HepG2 (cell line): ENCODE results near the gene COG1. TPM values are rescaled to one million over a fixed set of nuclear protein-coding genes. Genes with fewer than 3 reads are reported as not detected.

ENCODE experiments used
- ATAC-seq: fragments of 200-7000 bp; cut with Tn5 transposase; 3 replicates; pipeline ENCODE4 v1.9.1; 2020; ENCODE audit warnings: mild to moderate bottlenecking, moderate library complexity
- BruUV-seq: library from RNA; stranded (reverse); fragments of 400-500 nt; replicated peaks from 2 replicates; lab custom pipeline; 2021; lab: Mats Ljungman, UMichigan
- CTCF ChIA-PET: fragments of 300-600 bp; formaldehyde crosslinking; extraction: SDS; loops from one replicate; lab custom pipeline; 2021; ENCODE audit warnings: low total read pairs, inconsistent platforms, low intra/inter-chr PET ratio; lab: Yijun Ruan, JAX
- POLR2A ChIA-PET: fragments of 350-600 bp; sonication (Branson Sonifier 250); formaldehyde crosslinking; loops from one replicate; lab custom pipeline; 2020; ENCODE audit warnings: antibody characterized with exemption, inconsistent platforms; lab: Yijun Ruan, JAX
- DNase-seq: peaks from one replicate; pipeline ENCODE4 v3.0.0-alpha.2; 2015; ENCODE audit warnings: low spot score
- FAIRE-seq: peaks from 3 replicates; lab custom pipeline; 2011; peaks lifted over from hg19 to GRCh38; lab: Jason Lieb, UNC
- H2AFZ ChIP-seq: one replicate; pipeline ENCODE4 v1.6.1; 2011; ENCODE audit warnings: low read length, inconsistent platforms
- H3K27ac ChIP-seq: fragments of 300-600 bp; 3 replicates; pipeline ENCODE4 v1.8.0; 2011; ENCODE audit warnings: mixed run types, mild to moderate bottlenecking, mixed read lengths, low read length, inconsistent platforms; ENCODE audit not compliant: insufficient read depth; ENCODE audit errors: extremely low read length
- H3K27me3 ChIP-seq, 2 experiments: fragments of 200-600 bp in 1 of 2; 2 replicates in 1 of 2; 3 replicates in 1 of 2; pipeline versions ENCODE4 v1.6.0 to v1.8.0; 2011; ENCODE audit warnings: low read length in 2 of 2, mild to moderate bottlenecking in 2 of 2, moderate library complexity in 2 of 2, inconsistent platforms in 1 of 2; ENCODE audit not compliant: insufficient read depth in 2 of 2, control insufficient read depth in 1 of 2
- H3K36me3 ChIP-seq, 2 experiments: fragments of 200-600 bp in 1 of 2; replicated peaks in 1 of 2; 2 replicates in 1 of 2; 3 replicates in 1 of 2; pipeline versions ENCODE4 v1.5.1 to v1.8.0; 2011; ENCODE audit warnings: low read length in 2 of 2, inconsistent platforms in 1 of 2; ENCODE audit not compliant: insufficient read depth in 2 of 2, control insufficient read depth in 1 of 2
- H3K4me1 ChIP-seq: 2 replicates; pipeline ENCODE4 v1.5.1; 2012; ENCODE audit warnings: low read length, inconsistent platforms; ENCODE audit not compliant: insufficient read depth
- H3K4me2 ChIP-seq: 2 replicates; pipeline ENCODE4 v1.6.0; 2011; ENCODE audit warnings: low read depth, low read length, inconsistent platforms
- H3K4me3 ChIP-seq, 3 experiments: fragments of 200-600 bp in 1 of 3; sonication (generic), shearing (Covaris generic) in 1 of 3; replicated peaks in 1 of 3; 2 replicates each; pipeline ENCODE4 v1.5.1; 2011 to 2016; ENCODE audit warnings: low read length in 3 of 3, inconsistent platforms in 2 of 3, low read depth in 2 of 3, mild to moderate bottlenecking in 2 of 3, control low read depth in 1 of 3, mixed read lengths in 1 of 3; ENCODE audit not compliant: insufficient read depth in 1 of 3
- H3K79me2 ChIP-seq: one replicate; pipeline ENCODE4 v1.6.1; 2011; ENCODE audit warnings: low read length, inconsistent platforms; ENCODE audit not compliant: insufficient read depth
- H3K9ac ChIP-seq: 2 replicates; pipeline ENCODE4 v1.6.0; 2011; ENCODE audit warnings: mild to moderate bottlenecking, low read depth, low read length, inconsistent platforms; ENCODE audit not compliant: insufficient read depth
- H3K9me3 ChIP-seq: 2 replicates; pipeline ENCODE4 v1.5.1; 2012; ENCODE audit warnings: mild to moderate bottlenecking, low read length
- H4K20me1 ChIP-seq: 2 replicates; pipeline ENCODE4 v1.6.0; 2011; ENCODE audit warnings: inconsistent platforms, mild to moderate bottlenecking, low read length, moderate library complexity; ENCODE audit not compliant: insufficient read depth
- HIVEP1 ChIP-seq: sonication (generic); formaldehyde crosslinking; IDR thresholded peaks from 2 replicates; pipeline ENCODE4 v1.4.0; 2020; ENCODE audit warnings: mild to moderate bottlenecking, missing genetic modification reagents
- NCOA5 ChIP-seq: sonication (generic); formaldehyde crosslinking; IDR thresholded peaks from 2 replicates; pipeline ENCODE4 v1.4.0; 2020; ENCODE audit warnings: missing genetic modification reagents
- PAX8 ChIP-seq: sonication (generic); formaldehyde crosslinking; IDR thresholded peaks from 2 replicates; pipeline ENCODE4 v1.8.0; 2022; ENCODE audit warnings: mild to moderate bottlenecking, missing genetic modification reagents, borderline replicate concordance
- SMARCC2 ChIP-seq: fragments of 450-650 bp; IDR thresholded peaks from 2 replicates; pipeline ENCODE4 v1.6.1; 2017; ENCODE audit warnings: antibody characterized with exemption, mild to moderate bottlenecking
- TBP ChIP-seq: sonication (generic); formaldehyde crosslinking; IDR thresholded peaks from 2 replicates; pipeline ENCODE4 v1.5.0; 2020; ENCODE audit warnings: missing genetic modification reagents
- ZMYM2 ChIP-seq: sonication (generic); formaldehyde crosslinking; IDR thresholded peaks from 2 replicates; pipeline ENCODE4 v1.8.0; 2022; ENCODE audit warnings: mild to moderate bottlenecking, missing genetic modification reagents
- ZNF143 ChIP-seq: sonication (generic); formaldehyde crosslinking; IDR thresholded peaks from 2 replicates; pipeline ENCODE4 v1.4.0; 2020; ENCODE audit warnings: missing genetic modification reagents
- ZNF337 ChIP-seq: sonication (generic); formaldehyde crosslinking; IDR thresholded peaks from 2 replicates; pipeline ENCODE4 v1.5.1; 2020; ENCODE audit warnings: missing genetic modification reagents, low read depth, mild to moderate bottlenecking, borderline replicate concordance
- ZNF354B ChIP-seq: sonication (generic); formaldehyde crosslinking; IDR thresholded peaks from 2 replicates; pipeline ENCODE4 v1.8.0; 2022; ENCODE audit warnings: mild to moderate bottlenecking, missing genetic modification reagents
- ZNF430 ChIP-seq: sonication (generic); formaldehyde crosslinking; IDR thresholded peaks from 2 replicates; pipeline ENCODE4 v1.9.0; 2021; ENCODE audit warnings: mild to moderate bottlenecking, missing genetic modification reagents
- WGBS: methylation state at CpG from one replicate; pipeline ENCODE4 v1.1.6; 2017; ENCODE audit warnings: low lambda C conversion rate; 5-methylcytosine and 5-hydroxymethylcytosine counted together
- in situ Hi-C: cut with HindIII; loops from 2 replicates; pipeline ENCODE4 v1.10.0; 2017; ENCODE audit warnings: low pct_unique_long_range_greater_than_20kb; ENCODE audit not compliant: extremely low pct_ligation_motif_present
- intact Hi-C: fragments of 100-400 bp; cut with micrococcal nuclease; formaldehyde crosslinking; loops from one replicate; pipeline ENCODE4 v1.10.0; 2022; ENCODE audit not compliant: unreplicated experiment
- polyA plus RNA-seq, 8 experiments: library from polyadenylated mRNA; depleted of rRNA in 3 of 8; stranded (reverse) in 7 of 8; unstranded in 1 of 8; fragments of >200 nt; fragmentation: Illumina TruSeq in 4 of 8; extraction: Trizol in 4 of 8; gene quantifications; 2 replicates each; pipeline versions ENCODE4 v1.2.1 to v1.2.3, GENCODE V29; 2011 to 2016; ENCODE audit warnings: low read depth in 4 of 8, missing spikeins in 1 of 8, mixed read lengths in 1 of 8; ENCODE audit not compliant: insufficient read depth in 1 of 8
- total RNA-seq, 5 experiments: library from RNA; depleted of rRNA; stranded (reverse); fragments of >200 nt; fragmentation: Illumina TruSeq; extraction: Trizol; gene quantifications; 2 replicates each; pipeline ENCODE4 v1.2.3, GENCODE V29; 2016; ENCODE audit warnings: low read depth in 1 of 5
- TF ChIP-seq, protein P1 (sequence below): sonication (generic); formaldehyde crosslinking; IDR thresholded peaks from 2 replicates; pipeline ENCODE4 v1.9.0; 2022; ENCODE audit warnings: low read depth, missing genetic modification reagents
- TF ChIP-seq, protein P2 (sequence below): sonication (generic); formaldehyde crosslinking; IDR thresholded peaks from 2 replicates; pipeline ENCODE4 v1.4.0; 2020; ENCODE audit warnings: missing genetic modification reagents
- TF ChIP-seq, protein P3 (sequence below): sonication (generic); formaldehyde crosslinking; IDR thresholded peaks from 2 replicates; pipeline ENCODE4 v1.5.1; 2020; ENCODE audit warnings: mild to moderate bottlenecking, moderate library complexity, missing genetic modification reagents
- TF ChIP-seq, protein P4 (sequence below): sonication (generic); formaldehyde crosslinking; IDR thresholded peaks from 2 replicates; pipeline ENCODE4 v1.4.0; 2020; ENCODE audit warnings: missing genetic modification reagents

Gene COG1
- total and polyA plus RNA-seq, 2 of the 13 experiments (the other 11 are each of a cell fraction or from before 2014, with no cell fraction given), result 36.6 to 39.7 TPM

GRCh38 chr17:73168667-73169066, 24.2 kb upstream of the COG1 start (continued):
- TF ChIP-seq TBP (CRISPR knock-in tag) (no peak), ZNF354B (CRISPR knock-in tag) (no peak), PAX8 (no peak)
- TF ChIP-seq, protein P1, sequence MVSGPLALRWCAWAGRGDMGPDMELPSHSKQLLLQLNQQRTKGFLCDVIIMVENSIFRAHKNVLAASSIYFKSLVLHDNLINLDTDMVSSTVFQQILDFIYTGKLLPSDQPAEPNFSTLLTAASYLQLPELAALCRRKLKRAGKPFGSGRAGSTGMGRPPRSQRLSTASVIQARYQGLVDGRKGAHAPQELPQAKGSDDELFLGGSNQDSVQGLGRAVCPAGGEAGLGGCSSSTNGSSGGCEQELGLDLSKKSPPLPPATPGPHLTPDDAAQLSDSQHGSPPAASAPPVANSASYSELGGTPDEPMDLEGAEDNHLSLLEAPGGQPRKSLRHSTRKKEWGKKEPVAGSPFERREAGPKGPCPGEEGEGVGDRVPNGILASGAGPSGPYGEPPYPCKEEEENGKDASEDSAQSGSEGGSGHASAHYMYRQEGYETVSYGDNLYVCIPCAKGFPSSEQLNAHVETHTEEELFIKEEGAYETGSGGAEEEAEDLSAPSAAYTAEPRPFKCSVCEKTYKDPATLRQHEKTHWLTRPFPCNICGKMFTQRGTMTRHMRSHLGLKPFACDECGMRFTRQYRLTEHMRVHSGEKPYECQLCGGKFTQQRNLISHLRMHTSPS (CRISPR knock-in tag), result no peak

DNA sequence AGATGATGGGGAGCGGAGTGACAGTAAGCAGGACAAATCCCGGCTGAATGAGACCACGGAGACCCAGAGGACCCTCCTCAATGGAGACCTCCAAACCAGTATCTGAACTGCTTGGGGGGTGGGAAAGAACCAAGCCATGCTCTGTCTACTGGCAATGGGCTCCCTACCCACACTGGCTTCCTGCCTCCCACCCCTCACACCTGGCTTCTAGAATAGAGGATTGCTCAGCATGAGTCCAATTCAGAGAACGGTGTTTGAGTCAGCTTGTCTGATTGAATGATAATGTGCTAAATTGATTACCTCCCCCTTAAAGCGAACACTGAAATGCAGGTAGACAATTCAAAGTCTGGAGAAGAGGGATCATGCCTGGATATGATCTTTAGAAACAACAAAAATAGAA, 22.5 kb upstream of the COG1 start:
- ChIA-PET CTCF (no interaction called here), POLR2A (no interaction called here)
- Histone ChIP-seq H2AFZ (no peak overlapping the region), H3K4me1 (peaks cover 38% of the 10 kb centered on the region), H3K27ac (no peak overlapping the region), H3K9me3 (no peaks in the 10 kb centered on the region), H4K20me1 (no peaks in the 10 kb centered on the region; the same call in 1 of the 2 replicates), H3K36me3 (no peaks in the 10 kb centered on the region), H3K79me2 (no peaks in the 10 kb centered on the region), H3K27me3 (peaks cover 15 to 50% of the 10 kb centered on the region in 2 experiments), H3K4me3 (no peak overlapping the region), H3K9ac (no peak overlapping the region), H3K4me2 (no peak overlapping the region)
- intact Hi-C loops (no loop called here), in situ Hi-C loops (no loop called here)
- TF ChIP-seq, protein P2, sequence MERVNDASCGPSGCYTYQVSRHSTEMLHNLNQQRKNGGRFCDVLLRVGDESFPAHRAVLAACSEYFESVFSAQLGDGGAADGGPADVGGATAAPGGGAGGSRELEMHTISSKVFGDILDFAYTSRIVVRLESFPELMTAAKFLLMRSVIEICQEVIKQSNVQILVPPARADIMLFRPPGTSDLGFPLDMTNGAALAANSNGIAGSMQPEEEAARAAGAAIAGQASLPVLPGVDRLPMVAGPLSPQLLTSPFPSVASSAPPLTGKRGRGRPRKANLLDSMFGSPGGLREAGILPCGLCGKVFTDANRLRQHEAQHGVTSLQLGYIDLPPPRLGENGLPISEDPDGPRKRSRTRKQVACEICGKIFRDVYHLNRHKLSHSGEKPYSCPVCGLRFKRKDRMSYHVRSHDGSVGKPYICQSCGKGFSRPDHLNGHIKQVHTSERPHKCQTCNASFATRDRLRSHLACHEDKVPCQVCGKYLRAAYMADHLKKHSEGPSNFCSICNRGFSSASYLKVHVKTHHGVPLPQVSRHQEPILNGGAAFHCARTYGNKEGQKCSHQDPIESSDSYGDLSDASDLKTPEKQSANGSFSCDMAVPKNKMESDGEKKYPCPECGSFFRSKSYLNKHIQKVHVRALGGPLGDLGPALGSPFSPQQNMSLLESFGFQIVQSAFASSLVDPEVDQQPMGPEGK, result no peak
- TF ChIP-seq NCOA5 (CRISPR knock-in tag) (no peak), SMARCC2 (no peak), ZNF143 (CRISPR knock-in tag) (no peak), HIVEP1 (CRISPR knock-in tag) (no peak), ZNF430 (CRISPR knock-in tag) (no peak), ZNF337 (CRISPR knock-in tag) (no peak), ZMYM2 (CRISPR knock-in tag) (no peak)
- TF ChIP-seq, protein P3, sequence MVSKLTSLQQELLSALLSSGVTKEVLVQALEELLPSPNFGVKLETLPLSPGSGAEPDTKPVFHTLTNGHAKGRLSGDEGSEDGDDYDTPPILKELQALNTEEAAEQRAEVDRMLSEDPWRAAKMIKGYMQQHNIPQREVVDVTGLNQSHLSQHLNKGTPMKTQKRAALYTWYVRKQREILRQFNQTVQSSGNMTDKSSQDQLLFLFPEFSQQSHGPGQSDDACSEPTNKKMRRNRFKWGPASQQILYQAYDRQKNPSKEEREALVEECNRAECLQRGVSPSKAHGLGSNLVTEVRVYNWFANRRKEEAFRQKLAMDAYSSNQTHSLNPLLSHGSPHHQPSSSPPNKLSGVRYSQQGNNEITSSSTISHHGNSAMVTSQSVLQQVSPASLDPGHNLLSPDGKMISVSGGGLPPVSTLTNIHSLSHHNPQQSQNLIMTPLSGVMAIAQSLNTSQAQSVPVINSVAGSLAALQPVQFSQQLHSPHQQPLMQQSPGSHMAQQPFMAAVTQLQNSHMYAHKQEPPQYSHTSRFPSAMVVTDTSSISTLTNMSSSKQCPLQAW (CRISPR knock-in tag), result no peak
- TF ChIP-seq, protein P4, sequence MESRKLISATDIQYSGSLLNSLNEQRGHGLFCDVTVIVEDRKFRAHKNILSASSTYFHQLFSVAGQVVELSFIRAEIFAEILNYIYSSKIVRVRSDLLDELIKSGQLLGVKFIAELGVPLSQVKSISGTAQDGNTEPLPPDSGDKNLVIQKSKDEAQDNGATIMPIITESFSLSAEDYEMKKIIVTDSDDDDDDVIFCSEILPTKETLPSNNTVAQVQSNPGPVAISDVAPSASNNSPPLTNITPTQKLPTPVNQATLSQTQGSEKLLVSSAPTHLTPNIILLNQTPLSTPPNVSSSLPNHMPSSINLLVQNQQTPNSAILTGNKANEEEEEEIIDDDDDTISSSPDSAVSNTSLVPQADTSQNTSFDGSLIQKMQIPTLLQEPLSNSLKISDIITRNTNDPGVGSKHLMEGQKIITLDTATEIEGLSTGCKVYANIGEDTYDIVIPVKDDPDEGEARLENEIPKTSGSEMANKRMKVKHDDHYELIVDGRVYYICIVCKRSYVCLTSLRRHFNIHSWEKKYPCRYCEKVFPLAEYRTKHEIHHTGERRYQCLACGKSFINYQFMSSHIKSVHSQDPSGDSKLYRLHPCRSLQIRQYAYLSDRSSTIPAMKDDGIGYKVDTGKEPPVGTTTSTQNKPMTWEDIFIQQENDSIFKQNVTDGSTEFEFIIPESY, result no peak
- no TSS peak for BruUV-seq
- no peak for FAIRE-seq
- DNase-seq, result no peak
- 67% methylated on average over 5 of the region's 5 CpGs for WGBS
- ATAC-seq, result no peak
